Karpas-422 (cell line): ENCODE data around the gene DIP2C. TPM values are rescaled to one million over a fixed set of nuclear protein-coding genes. Genes with fewer than 3 reads are reported as not detected.
"Not testable (repeated sequence)": the region's sequence is repeated elsewhere in the genome, so short reads cannot be mapped to it uniquely, and the experiment has no call there.

Experiments used
- DNase-seq: peaks from one replicate; pipeline ENCODE4 v3.0.0-alpha.2; 2015
- H2AFZ ChIP-seq: fragments of 200-600 bp; sonication (generic); 2 replicates; pipeline ENCODE4 v1.6.1; 2014; ENCODE audit warnings: antibody characterized with exemption, low read length, mixed read lengths
- H3K27ac ChIP-seq: fragments of 200-600 bp; sonication (generic); 2 replicates; pipeline ENCODE4 v1.5.1; 2014; ENCODE audit warnings: mild to moderate bottlenecking, low read length, moderate library complexity
- H3K27me3 ChIP-seq: fragments of 200-600 bp; sonication (generic); 2 replicates; pipeline ENCODE4 v1.6.1; 2014; ENCODE audit warnings: low read length, mixed read lengths
- H3K36me3 ChIP-seq: fragments of 200-600 bp; sonication (generic); 2 replicates; pipeline ENCODE4 v1.6.1; 2014; ENCODE audit warnings: low read length, mixed read lengths; ENCODE audit not compliant: insufficient read depth
- H3K4me1 ChIP-seq: fragments of 200-600 bp; sonication (generic); 2 replicates; pipeline ENCODE4 v1.6.1; 2014; ENCODE audit warnings: mild to moderate bottlenecking, low read length, mixed read lengths
- H3K4me2 ChIP-seq: fragments of 200-600 bp; sonication (generic); 2 replicates; pipeline ENCODE4 v1.6.1; 2014; ENCODE audit warnings: low read length, low read depth, mild to moderate bottlenecking; ENCODE audit not compliant: poor library complexity, severe bottlenecking
- H3K4me3 ChIP-seq: fragments of 200-600 bp; sonication (generic); 2 replicates; pipeline ENCODE4 v1.5.1; 2014; ENCODE audit warnings: mild to moderate bottlenecking, antibody characterized with exemption, low read length, mixed read lengths
- H3K79me2 ChIP-seq: fragments of 200-600 bp; sonication (generic); 2 replicates; pipeline ENCODE4 v1.6.1; 2014; ENCODE audit warnings: mild to moderate bottlenecking, low read length, mixed read lengths
- H3K9ac ChIP-seq: fragments of 200-600 bp; sonication (generic); 2 replicates; pipeline ENCODE4 v1.6.0; 2014; ENCODE audit warnings: low read length
- H3K9me2 ChIP-seq: fragments of 200-600 bp; sonication (generic), shearing (Covaris generic); replicated peaks from 2 replicates; pipeline ENCODE4 v1.6.0; 2014; ENCODE audit warnings: mild to moderate bottlenecking, low read length, moderate library complexity; ENCODE audit not compliant: insufficient read depth
- H3K9me3 ChIP-seq: fragments of 300-700, 200-600 bp; sonication (generic); 2 replicates; pipeline ENCODE4 v1.6.1; 2014; ENCODE audit warnings: low read length, mixed read lengths
- H4K20me1 ChIP-seq: fragments of 200-600 bp; sonication (generic); 2 replicates; pipeline ENCODE4 v1.6.1; 2014; ENCODE audit warnings: mild to moderate bottlenecking, antibody characterized with exemption, low read length, low read depth; ENCODE audit not compliant: insufficient read depth
- total RNA-seq: library from RNA; depleted of rRNA; stranded (reverse); fragments of >200 nt; shearing (Covaris generic); gene quantifications from 2 replicates; pipeline ENCODE4 v1.2.3, GENCODE V29; 2014; ENCODE audit warnings: low replicate concordance

DIP2C gene
- total RNA-seq, 1 experiment from 2014 or later, result 0.11 TPM

DNA sequence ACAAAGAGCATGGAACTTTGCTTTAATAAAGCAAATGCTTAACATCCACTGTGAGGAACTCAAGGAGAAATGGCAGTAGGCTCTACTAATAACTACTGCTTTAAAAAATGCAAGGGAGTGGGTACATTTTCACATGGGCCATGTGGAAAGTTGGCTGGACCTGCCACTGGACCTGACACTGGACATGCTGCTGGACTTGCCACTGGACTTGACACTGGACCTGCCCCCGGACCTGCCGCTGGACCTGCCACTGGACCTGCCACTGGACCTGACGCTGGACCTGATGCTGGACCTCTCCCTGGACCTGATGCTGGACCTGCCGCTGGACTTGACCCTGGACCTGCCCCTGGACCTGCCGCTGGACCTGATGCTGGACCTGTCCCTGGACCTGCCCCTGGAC is 32.6 kb downstream of the DIP2C start:
- no peaks in the 10 kb centered on the region for H3K79me2 ChIP-seq
- H3K9me3 ChIP-seq, result no peaks in the 10 kb centered on the region
- no peaks in the 10 kb centered on the region for H3K9me2 ChIP-seq
- H3K4me1 ChIP-seq, result no peaks in the 10 kb centered on the region
- H3K4me2 ChIP-seq, result no peak overlapping the region
- no peak for DNase-seq
- H2AFZ ChIP-seq, result no peak overlapping the region
- H4K20me1 ChIP-seq, result no peaks in the 10 kb centered on the region
- H3K27me3 ChIP-seq, result no peaks in the 10 kb centered on the region
- H3K4me3 ChIP-seq, result no peak overlapping the region
- H3K9ac ChIP-seq, result no peak overlapping the region
- no peak overlapping the region for H3K27ac ChIP-seq
- H3K36me3 ChIP-seq, result no peaks in the 10 kb centered on the region

DNA sequence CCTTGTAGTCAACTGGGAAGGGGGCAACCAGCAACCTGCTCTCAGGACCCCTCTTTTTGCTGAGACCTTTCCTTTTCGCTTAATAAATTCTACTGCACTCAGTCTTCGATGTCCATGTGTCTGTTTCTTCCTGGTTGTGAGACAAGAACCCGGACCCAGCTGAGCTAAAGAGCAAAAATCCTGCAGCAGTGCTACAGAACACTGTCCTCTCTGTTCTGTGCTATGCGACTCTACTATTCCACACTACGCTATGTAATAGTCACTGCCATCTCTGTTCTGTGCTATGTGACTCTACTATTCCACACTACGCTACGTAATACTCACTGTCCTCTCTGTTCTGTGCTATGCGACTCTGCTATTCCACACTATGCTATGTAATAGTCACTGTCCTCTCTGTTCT is 34.3 kb downstream of the DIP2C start:
- Histone ChIP-seq H3K4me2 (no peak overlapping the region), H3K9ac (no peak overlapping the region), H3K4me3 (no peak overlapping the region), H3K9me3 (no peaks in the 10 kb centered on the region), H3K4me1 (no peaks in the 10 kb centered on the region), H4K20me1 (no peaks in the 10 kb centered on the region), H2AFZ (no peak overlapping the region), H3K9me2 (no peaks in the 10 kb centered on the region), H3K79me2 (no peaks in the 10 kb centered on the region), H3K27ac (no peak overlapping the region), H3K27me3 (no peaks in the 10 kb centered on the region), H3K36me3 (no peaks in the 10 kb centered on the region)
- no peak for DNase-seq

DNA sequence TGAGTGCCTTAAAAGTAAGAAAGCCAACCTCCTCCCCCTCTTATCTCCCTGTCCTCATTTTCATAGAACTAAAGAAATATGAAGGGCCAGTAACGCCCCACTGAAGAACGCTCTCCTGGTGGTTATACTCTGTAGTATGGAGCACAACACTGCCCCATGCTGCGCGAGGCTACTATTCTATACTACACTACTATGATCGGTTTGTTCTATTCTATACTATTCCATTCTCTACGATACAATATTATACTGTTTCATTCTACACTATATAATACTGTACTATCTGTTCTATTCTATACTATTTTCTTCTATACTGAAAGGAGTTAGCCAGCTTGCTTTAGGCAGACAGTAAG is 34.8 kb downstream of the DIP2C start:
- no peak for DNase-seq
- H3K27me3 ChIP-seq, result no peaks in the 10 kb centered on the region
- no peak overlapping the region for H3K9ac ChIP-seq
- H3K36me3 ChIP-seq, result no peaks in the 10 kb centered on the region
- no peaks in the 10 kb centered on the region for H3K9me3 ChIP-seq
- no peaks in the 10 kb centered on the region for H4K20me1 ChIP-seq
- H2AFZ ChIP-seq, result no peak overlapping the region
- H3K4me3 ChIP-seq, result no peak overlapping the region
- H3K4me1 ChIP-seq, result no peaks in the 10 kb centered on the region
- H3K9me2 ChIP-seq, result no peaks in the 10 kb centered on the region
- no peak overlapping the region for H3K27ac ChIP-seq
- no peaks in the 10 kb centered on the region for H3K79me2 ChIP-seq
- no peak overlapping the region for H3K4me2 ChIP-seq

DNA sequence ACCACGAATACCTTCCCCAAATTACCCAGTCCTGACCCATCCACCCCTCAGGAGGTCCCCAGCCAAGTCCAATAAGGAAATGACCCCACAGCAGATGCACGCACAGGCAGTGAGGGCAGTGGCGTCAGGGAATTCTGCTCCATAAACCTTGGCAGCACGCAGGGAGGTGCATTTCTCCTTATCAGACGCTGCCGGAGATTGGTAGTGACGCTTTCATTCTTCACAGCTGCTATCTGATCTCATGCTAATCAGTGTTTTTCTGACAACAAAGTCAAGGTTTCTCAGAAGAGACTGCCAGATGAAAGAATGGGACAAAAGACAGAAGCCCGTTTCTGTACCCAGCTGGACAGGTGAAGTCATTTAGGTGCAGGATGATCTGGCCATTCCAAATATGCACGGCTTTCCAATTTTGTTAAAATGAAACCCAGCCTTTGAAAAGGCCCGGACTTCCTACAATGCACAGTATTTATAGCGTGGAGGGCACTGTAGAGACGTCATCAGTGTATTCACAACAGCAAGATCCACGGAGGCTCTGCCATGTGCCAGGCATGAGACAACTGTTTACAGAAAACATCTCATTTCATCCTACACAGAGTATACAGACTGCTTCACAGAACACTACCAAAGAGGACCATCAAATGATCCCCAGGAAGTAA is 35.3 kb downstream of the DIP2C start:
- Histone ChIP-seq H3K4me1 (no peaks in the 10 kb centered on the region), H3K9me3 (no peaks in the 10 kb centered on the region), H3K27me3 (no peaks in the 10 kb centered on the region), H3K4me2 (no peak overlapping the region), H3K36me3 (no peaks in the 10 kb centered on the region), H2AFZ (no peak overlapping the region), H3K9ac (no peak overlapping the region), H3K27ac (no peak overlapping the region), H3K4me3 (no peak overlapping the region), H3K9me2 (no peaks in the 10 kb centered on the region), H3K79me2 (no peaks in the 10 kb centered on the region), H4K20me1 (no peaks in the 10 kb centered on the region)
- DNase-seq, result no peak

DNA sequence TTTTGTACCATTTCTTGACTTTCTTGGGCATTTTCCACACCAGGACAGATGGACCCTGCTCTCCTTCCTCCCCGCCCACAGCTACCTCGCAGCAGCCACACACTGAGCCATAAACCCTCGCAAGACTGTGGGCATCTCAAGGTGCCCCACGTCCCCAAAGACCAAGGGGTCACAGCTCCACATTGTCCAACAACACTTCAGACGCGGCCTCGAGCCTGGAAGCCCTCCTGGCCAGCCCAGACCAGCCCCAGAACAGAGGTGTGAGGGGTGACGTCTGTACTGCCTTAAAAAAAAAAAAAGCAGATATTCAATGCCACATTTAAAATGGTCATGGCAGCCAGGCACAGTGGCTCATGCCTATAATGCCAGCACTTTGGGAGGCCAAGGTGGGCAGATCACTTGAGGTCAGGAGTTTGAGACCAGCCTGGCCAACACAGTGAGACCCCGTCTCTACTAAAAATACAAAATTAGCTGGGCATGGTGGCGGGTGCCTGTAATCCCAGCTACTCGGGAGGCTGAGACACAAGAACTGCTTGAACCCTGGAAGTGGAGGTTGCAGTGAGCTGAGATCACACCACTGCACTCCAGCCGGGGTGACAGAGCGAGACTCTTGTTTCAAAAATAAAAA is 36.5 kb downstream of the DIP2C start:
- DNase-seq, result not testable (repeated sequence)

DNA sequence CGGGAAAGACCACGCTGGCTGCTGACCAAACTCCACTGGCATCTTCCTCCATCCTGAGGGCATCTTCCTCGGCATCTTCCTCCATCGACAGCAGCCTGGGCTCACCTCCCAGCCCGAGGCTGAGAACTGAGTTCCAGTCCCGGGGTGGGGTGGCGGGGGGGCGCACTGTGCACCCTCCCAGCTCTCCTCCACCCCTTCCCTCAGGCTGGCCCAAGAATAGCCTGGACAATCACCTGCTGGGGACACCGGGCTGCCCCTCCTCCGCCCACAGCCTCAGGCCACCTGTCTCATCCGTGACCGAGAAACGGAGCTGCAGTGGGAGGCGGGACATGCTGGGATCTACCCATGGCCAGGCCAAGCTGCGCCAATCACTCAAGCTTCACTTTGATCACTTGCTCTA is 37.2 kb downstream of the DIP2C start:
- H3K4me1 ChIP-seq, result no peaks in the 10 kb centered on the region
- no peak overlapping the region for H3K27ac ChIP-seq
- H3K36me3 ChIP-seq, result no peaks in the 10 kb centered on the region
- no peaks in the 10 kb centered on the region for H3K9me3 ChIP-seq
- H3K9me2 ChIP-seq, result no peaks in the 10 kb centered on the region
- H3K4me3 ChIP-seq, result no peak overlapping the region
- no peaks in the 10 kb centered on the region for H3K27me3 ChIP-seq
- no peak overlapping the region for H2AFZ ChIP-seq
- H3K4me2 ChIP-seq, result no peak overlapping the region
- no peaks in the 10 kb centered on the region for H4K20me1 ChIP-seq
- H3K79me2 ChIP-seq, result no peaks in the 10 kb centered on the region
- H3K9ac ChIP-seq, result no peak overlapping the region
- no peak for DNase-seq

More for the DNA sequence above, 36.5 kb downstream of the DIP2C start:
- H3K4me1 ChIP-seq, H3K79me2 ChIP-seq, H3K4me3 ChIP-seq, H2AFZ ChIP-seq, H3K27ac ChIP-seq, H3K27me3 ChIP-seq, H3K9me3 ChIP-seq, H3K4me2 ChIP-seq, H4K20me1 ChIP-seq, H3K36me3 ChIP-seq, H3K9me2 ChIP-seq, H3K9ac ChIP-seq: not testable (repeated sequence)

DNA sequence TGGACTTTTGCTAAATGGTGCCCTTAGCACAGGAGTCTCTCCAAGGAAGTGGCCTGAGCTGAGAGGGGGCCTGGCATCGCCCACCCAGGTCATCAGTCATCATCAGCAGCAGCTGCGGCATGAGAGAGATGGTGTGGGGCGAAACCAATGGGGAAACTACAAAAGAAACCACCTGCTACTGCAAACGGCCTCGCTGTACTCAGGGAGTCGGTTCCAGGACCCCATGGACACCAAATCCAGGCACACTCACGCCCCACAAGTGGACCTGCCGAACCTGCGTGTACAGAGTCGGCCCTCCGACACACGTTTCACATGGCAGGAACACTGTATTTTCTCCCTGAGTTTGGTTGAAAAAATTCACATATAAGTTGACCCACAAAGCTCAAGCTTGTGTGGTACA is 37.8 kb downstream of the DIP2C start:
- Histone ChIP-seq H3K4me2 (no peak overlapping the region), H3K9ac (no peak overlapping the region), H3K27me3 (no peaks in the 10 kb centered on the region), H3K9me2 (no peaks in the 10 kb centered on the region), H3K4me3 (no peak overlapping the region), H3K79me2 (no peaks in the 10 kb centered on the region), H3K27ac (no peak overlapping the region), H3K36me3 (no peaks in the 10 kb centered on the region), H4K20me1 (no peaks in the 10 kb centered on the region), H3K9me3 (no peaks in the 10 kb centered on the region), H3K4me1 (no peaks in the 10 kb centered on the region), H2AFZ (no peak overlapping the region)
- DNase-seq, result no peak

DNA sequence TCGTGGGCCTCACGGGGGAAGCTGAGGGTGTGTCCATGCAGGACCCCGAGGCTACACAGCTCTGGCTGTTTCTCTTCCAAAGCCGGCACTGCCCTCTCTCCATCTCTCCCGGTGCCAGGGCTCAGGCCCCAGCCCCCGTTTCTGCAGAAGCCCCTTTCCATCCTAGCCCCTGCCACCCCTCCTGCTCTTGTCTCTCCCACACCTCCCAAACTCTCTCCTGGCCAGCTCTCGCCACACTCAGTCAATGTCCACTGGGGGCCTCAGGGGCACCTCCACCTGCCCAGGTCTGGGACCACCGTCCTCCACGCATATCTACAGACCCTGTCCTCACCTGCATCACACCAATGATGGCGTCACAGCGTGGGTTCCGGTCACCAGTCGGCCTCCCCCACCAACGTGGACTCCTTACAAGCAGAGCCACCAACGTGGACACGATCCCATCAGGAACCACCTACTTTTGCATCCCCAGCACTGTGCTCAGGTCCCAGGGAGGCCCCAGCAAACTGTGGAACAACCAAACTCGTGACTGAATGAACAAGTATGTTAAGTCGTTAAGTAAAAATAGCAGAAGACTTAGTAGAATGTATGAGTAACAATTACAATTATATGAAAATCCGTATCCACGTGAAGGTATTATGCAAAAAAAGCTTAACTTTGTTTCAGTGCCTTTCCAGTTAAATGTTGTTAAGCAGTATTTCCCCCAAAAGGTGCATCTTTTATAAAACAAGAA is 38.4 kb downstream of the DIP2C start:
- no peak for DNase-seq
- no peak overlapping the region for H3K27ac ChIP-seq
- no peaks in the 10 kb centered on the region for H3K79me2 ChIP-seq
- no peaks in the 10 kb centered on the region for H3K9me3 ChIP-seq
- no peak overlapping the region for H3K4me3 ChIP-seq
- no peaks in the 10 kb centered on the region for H3K27me3 ChIP-seq
- no peaks in the 10 kb centered on the region for H3K36me3 ChIP-seq
- no peak overlapping the region for H3K4me2 ChIP-seq
- H4K20me1 ChIP-seq, result no peaks in the 10 kb centered on the region
- H3K9ac ChIP-seq, result no peak overlapping the region
- no peaks in the 10 kb centered on the region for H3K9me2 ChIP-seq
- no peaks in the 10 kb centered on the region for H3K4me1 ChIP-seq
- no peak overlapping the region for H2AFZ ChIP-seq
